Stromal cell of bone marrow (primary cell): ENCODE measurements around the gene ZBED1.
"Not testable (repeated sequence)": the region's sequence is repeated elsewhere in the genome, so short reads cannot be mapped to it uniquely, and the experiment has no call there.

Experiments used
- DNase-seq: peaks from one replicate; pipeline ENCODE4 v3.0.0-alpha.2; 2012; ENCODE audit warnings: low read depth

The ZBED1 gene

GRCh38 chrX:2519638-2520037 lies 18.9 kb upstream of the ZBED1 start:
- DNase-seq: not testable (repeated sequence)

DNA sequence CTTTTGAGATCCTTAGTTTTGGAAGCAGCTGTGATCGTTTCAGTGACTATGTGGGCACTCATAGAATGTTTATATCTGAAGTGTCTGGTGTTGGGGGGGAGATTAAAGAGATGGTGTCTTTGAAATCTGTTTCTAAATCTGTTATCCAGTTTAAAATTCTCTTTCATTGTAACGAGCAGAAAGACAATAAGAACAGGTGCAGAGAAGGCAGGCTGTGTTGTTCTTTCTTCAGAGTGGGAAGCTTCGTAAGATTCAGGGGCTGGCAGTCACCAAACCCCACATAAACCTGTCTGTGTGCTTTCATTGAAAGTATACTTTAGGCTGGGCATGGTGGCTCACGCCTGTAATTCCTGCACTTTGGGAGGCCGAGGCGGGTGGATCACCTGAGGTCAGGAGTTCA lies 16.3 kb upstream of the ZBED1 start:
- DNase-seq: no peak

- no peak for DNase-seq
Observed at GRCh38 chrX:2516623-2517022, 15.8 kb upstream of the ZBED1 start.

DNA sequence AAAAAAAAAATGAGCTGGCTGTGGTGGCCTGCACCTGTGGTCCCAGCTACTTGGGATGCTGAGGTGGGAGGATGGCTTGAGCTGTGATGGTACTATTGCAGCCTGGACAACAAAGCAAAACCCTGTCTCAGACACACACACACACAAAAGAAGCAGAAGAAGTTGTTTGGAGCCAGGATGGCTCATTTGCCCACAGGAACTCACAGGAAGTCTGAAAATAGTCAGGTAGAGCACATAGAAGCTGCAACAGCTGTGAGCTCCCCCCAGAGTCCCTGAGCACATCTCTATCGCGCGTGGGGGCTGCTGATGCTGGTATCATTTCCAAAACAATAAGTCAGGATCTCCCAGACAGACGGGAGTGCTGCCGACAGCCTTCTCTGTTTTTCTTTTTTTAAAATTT lies 13.4 kb upstream of the ZBED1 start:
- no peak for DNase-seq

DNA sequence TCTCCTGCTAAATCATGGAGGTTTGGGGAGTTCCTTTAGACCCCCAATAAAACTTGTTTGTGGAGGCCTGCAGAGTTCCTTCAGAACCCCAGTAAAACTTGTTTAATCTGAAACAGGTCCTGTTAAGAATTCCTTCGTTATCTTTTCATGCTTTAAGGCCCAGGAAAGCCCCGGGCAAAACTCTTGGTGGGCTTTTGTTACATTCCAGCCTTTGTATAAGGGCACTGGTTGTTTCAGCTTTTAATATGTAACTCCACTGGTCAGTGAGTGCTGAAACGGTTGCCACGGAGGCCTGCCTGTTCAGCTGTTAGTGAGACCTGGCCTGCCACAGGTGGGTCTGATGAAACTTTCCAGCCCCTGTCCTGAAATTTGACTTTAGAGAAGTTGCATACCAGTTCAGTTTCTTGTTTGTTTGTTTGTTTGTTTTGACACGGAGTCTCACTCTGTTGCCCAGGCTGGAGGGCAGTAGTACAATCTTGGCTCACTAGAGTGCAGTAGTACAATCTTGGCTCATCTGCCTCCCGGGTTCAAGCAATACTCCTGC lies 12.4 kb upstream of the ZBED1 start:
- no peak for DNase-seq

DNA sequence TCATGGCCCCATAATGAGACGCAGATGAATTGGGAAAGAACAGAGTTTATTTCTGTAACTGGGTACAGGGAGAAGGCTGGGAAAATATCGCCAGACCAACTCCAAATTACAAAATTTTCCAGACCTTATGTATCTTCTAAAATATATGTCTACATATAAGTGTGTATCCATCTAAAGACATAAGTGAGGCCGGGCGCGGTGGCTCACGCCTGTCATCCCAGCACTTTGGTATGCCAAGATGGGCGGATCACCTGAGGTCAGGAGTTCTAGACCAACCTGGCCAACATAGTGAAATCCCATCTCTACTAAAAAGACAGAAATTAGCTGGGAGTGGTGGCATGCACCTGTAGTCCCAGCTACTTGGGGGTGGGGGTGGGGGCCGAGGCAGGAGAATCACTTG lies 11.7 kb upstream of the ZBED1 start:
- DNase-seq: no peak

DNA sequence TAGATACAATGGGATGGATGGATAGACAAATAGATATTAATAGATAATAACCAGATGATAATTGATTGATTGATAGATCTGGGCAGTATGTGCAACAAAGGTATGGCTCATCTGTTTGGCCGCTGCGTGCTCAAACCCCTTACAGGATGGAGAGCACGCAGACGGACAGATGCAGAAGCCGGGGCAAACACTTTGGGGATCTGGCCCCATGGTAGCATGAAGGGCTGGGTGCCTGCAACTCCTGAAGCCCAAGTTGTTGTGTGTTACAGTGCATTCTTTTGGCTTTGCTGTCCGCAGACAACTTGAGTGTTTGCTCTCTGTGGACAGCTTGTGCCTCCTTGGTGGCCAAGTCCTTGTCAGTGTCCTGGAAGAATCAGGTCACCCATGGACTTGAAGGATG lies 10.6 kb upstream of the ZBED1 start:
- DNase-seq: no peak

DNA sequence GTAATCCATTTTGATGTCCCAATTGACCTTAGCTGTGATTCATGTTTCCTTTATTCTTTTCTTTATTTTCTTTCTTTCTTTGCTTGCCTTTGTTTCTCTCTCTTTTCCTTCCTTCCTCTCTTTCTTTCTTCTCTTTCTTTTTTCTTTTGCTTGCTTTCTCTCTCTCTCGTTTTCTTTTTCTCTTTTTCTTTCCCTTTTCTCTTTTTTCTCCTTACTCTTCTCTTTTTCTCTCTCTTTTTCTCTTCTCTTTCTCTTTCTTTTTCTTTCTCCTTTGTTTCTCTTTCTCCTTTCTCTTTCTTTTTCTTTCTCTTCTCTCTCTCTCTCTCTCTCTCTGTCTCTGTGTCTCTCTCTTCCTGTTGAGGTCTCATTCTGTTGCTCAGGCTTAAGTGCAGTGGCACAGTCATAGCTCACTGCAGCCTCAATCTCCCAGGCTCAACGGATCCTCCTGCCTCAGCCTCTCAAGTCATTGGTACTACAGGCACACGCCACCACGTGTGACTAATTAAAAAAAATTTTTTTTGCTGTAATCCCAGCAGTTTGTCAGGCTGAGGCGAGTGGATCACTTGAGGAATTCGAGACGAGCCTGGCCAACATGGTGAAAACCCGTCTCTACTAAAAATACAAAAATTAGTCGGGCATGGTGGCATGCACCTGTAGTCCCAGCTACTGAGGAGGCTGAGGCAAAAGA lies 8.0 kb upstream of the ZBED1 start:
- DNase-seq: no peak

DNA sequence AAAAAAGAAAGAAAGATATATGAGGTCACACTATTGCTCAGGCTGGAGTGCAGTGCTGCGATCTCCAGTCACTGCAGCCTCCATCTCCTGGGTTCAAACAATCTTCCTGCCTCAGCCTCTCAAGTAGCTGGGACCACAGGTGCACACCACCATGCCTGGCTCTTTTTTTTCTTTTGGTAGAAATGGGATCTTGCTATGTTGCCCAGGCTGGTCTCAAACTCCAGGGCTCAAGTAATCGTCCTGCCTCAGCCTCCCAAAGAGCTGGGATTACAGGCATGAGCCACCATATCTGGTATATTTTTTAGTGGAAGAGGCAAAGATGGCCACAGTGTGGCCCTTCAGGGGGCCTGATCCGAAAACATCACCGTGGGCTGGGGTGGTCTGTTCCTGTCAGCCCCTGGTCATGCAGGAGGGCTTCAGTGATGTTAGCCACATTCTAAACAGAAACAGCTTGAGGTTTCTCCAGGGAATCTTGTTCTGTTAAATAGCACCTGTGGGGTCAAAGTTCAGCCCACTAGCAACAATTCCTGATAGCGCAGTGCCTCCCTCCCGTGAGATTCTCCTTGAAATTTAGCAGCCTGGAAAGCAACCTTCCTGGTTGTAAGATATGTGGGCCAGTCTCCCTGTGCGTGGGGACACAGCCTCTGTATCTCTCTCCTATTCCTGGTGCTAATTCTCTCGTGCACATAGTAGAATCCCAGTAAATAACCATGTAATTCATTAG lies 7.3 kb upstream of the ZBED1 start:
- no peak for DNase-seq

GRCh38 chrX:2507196-2507595 lies 6.4 kb upstream of the ZBED1 start:
- DNase-seq: no peak

DNA sequence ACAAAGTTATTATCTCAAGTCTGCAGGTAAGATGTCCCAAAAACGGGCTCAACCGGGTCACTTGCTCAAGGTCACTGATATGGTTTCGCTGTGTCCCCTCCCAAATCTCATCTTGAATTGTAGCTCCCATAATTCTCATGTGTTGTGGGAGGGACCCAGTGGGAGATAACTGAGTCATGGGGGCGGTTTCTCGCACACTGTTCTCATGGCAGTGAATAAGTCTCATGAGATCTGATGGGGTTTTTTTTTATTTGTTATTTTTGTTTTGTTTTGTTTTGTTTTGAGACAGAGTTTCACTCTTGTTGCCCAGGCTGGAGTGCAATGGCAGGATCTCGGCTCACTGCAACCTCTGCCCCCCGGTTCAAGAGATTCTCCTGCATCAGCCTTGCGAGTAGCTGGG lies 4.6 kb upstream of the ZBED1 start:
- DNase-seq: not testable (repeated sequence)

GRCh38 chrX:2504706-2505332 lies 4.0 kb upstream of the ZBED1 start:
- DNase-seq: no peak

GRCh38 chrX:2503591-2504500 lies 3.1 kb upstream of the ZBED1 start:
- no peak for DNase-seq

DNA sequence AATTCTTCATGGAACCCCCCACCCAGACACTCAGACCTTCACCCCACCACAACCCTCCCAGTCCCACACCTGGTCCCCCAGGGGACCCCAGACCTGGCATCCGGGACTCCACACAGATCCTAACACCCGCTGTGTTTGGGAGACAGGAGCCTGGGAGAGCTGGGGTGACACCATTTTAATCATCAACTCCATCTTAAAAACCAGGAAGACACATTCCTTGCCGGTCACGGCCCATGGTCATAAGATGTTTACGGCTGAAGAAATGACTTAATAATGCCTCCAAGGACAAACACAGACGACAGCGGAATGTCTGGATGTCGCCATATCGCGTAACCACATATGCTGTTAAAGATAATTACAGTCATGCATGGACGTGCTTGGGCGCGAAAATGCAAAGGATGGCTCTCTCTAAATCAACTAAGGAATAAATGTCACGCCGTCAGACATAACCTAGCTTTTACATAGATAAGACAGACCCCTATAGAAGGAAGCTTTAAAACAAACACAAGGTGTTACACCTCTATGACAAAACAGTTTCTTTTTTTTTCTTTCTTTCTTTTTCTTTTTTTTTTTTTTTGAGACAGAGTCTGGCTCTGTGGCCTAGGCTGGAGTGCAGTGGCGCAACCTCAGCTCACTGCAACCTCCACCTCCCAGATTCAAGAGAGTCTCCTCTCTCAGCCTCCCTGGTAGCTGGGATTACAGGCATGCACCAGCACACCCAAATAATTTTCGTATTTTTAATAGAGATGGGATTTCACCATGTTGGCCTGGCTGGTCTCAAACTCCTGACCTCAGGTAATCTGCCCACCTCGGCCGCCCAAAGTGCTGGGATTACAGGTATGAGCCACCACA lies 2.1 kb upstream of the ZBED1 start:
- no peak for DNase-seq

GRCh38 chrX:2502120-2502667 lies 1.4 kb upstream of the ZBED1 start:
- DNase-seq: no peak

DNA sequence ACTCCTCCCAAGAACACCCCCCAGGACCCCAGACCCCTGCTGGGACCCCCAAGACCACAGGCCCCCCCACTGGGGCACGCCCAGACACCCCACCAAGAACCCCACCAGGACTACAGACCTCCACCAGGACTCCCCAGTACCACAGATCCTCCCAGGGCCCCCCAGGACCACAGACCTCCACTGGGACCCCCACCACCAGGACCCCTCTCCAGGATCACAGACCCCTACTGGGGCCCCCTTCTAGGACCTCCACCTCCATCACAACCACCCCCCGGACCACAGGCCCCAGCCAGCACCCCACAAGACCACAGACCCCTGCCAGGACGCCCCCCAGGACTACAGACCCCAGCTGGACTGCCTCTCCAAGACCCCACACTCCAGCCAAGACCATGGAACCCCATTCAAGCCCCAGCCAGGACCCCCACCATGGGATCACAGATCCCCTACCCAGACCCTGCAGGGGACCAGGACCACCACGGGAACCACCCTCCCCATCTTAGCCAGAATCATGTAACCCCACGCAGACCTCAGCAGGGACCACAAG lies 855 bp upstream of the ZBED1 start:
- DNase-seq: no peak

DNA sequence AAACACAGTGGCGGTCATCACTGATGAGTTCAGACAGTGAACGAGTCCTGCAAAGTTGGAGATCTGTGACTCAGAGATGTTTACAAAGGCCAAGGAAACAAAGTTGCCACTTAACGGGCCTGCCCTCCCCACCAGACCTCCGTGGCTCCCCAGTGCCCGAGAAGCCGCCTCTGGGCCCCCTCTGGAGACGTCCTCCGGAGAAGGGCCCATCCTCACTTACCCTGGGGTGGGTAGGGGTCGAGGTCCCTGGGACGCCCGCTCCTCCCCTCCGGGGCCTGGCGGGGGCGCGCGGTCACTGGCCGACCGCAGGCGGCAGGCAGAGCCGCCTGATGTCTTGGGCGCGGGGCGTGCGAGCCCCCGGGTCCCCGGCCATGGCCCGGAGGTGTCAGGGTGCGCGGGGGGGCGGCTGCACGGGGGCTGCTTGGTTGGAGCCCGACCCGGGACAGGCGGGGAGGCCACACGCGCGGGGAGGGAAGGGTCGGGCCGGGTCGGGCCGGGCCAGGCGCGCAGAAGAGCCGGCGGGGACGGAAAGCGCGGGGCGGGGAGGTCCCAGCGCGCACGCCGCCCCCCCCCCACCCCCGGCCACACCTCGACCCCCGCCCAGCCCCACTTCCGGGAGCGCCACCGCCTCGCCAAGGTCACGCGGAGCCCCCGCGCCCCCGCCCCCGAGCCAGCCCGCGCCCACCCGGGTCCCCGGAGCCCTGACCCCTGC lies 529 bp downstream of the ZBED1 start:
- no peak for DNase-seq

DNA sequence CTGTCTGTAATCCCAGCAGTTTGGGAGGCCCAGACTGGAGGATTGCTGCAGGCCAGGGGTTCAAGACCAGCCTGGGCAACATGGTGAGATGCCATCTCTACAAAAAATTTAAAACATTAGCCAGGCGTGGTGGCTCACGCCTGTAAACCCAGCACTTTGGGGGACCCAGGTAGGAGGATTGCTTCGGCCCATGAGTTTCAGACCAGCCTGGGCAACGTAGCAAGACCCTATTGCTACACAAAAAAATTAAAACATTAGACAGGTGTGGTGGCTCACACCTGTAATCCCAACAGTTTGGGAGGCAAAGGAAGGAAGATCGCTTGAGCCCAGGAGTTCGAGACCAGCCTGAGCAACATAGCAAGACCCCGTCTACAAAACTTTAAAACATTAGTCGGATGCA lies 1.3 kb downstream of the ZBED1 start:
- DNase-seq: no peak

- DNase-seq: no peak
Observed at GRCh38 chrX:2498781-2499302, 1.9 kb downstream of the ZBED1 start.
